GM21515 (cell line): ENCODE results near the gene MAP3K5.
A peak's percentile ranks its signal among the peaks of the same experiment; 100 is the strongest.

Source experiments
- ATAC-seq: cut with Tn5 transposase; IDR thresholded peaks from one replicate; pipeline ENCODE4 v1.9.1; 2021; ENCODE audit not compliant: unreplicated experiment

Gene MAP3K5

DNA sequence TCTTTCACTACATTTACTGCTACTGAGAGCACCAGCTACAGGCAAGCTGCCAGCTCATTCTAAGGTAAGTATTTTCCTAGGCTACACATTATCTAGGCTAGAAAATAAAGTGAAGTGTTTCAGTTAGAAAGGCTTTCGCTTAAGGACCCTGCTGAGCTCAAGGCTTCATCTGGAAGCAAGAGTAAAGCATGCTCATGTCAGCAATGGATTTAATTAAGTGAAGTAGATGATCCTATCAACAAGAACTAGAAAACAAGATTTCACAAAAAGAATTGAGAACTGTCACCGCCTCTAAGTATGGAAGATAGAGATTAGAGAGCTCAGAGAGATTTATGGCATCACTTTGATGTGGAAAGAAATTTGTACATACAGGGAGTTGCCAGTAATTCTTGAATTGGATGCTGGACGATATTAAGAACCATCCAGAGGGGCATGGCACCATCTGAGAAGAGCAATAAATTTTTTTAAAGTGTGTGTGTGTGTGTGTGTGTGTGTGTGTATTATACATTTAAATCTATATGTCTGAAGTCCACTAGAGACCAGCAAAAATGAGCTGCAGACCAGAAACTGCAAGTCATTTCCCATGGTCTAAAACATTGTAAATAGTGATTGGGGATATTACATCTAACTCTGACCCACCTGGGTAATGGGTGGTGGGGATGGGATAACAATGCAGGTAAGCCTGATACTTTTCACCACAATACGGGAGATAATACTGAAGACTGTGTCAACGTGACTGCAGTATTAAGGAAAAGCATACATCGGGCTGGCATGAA, 136.8 kb downstream of the MAP3K5 start:
- ATAC-seq = no peak

DNA sequence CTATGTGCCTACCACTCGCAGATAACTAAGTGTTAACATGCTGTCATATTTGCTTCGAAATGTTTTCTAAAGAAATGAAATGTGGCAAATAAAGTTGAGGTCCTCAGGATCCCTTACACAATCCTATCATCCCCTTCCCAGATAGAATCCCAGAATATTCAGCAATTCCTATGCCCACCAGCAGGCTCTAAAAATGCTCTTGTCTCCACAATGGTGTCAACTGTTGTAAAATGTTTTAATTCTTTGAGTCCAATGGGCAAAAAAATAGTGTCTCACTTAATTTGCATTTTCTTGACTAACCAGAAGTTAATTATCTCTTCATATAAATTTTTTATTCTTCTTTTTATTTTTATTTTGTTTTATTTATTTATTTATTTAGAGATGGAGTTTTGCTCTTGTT, 138.2 kb downstream of the MAP3K5 start:
- ATAC-seq = no peak

DNA sequence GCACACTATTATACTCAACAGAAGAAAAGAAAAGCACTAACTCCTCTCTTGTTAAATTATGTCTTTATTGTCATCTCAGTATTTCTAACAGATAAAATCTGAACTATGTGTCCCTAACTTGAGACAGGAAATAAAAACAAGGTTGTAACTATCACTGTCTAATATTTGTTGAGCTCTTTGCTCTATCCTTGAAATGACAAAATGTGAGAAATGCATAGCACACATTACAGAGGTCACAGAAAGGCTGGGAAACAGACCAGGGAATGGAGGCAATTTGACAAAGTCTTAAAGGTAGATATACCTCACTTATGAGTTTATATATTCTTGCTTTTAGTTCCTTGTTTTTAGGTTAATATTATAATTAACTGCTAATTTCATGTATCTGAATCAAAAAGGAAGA, 139.6 kb downstream of the MAP3K5 start:
- ATAC-seq = no peak

DNA sequence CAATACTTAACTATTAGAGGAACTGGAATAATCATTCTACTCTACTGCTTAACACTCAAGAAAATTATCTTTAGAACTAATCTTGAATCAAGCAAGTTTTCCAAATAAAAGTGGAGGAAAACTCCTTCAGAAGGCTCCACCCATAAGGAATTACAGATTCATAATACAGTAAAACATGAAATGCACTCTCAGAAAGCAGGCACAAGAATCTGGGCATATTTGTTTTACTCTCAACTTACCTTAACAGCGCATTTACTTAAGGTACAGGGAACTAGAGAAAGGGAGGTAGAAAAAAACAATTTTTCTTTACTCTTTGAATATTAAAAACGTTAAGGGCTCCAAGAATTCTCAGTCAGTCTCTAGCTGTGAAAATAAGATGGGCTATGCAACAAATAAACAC, 140.3 kb downstream of the MAP3K5 start:
- ATAC-seq = no peak

DNA sequence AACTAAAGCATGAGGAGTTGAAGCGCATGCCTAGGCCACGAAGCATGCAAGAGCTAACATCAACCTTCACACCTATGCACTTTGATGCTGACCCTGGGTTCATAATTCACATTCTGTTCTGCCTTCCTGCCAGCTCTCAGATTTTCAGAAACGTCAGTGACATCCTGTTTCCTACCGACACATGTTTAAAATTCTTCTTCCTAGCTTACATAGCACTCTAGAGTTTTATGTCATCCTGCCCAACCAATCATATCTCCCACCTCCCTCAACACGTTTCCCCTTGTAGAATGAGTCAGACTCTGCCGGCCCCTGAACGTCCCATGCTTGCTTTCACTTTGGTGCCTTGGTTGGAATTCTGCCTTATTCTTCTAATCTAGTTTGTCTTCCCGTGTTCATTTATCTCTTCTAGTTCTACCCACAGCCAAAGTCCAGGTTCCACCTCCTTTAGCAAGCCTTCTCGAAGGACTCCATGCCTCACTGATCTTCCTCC, 144.9 kb downstream of the MAP3K5 start:
- ATAC-seq = peak; percentile 65

DNA sequence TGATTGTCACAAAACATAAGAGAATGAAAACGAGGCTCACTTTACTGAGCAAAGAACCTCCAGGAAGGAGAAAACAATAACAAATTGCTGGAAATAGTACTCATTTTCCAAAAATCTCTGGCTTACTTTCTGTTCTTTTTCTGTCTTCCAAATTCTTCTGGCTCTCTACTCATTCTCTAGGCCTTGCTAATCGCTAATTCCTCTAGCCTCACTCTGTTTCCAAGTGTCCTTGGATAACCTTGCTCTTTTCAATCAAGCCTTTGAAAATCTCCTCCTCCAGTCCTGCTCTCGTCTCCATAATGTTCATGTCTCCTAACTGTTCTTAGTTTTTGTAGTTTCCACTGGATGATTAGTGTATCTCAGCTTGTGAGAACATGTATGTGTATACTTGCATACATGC, 145.9 kb downstream of the MAP3K5 start:
- no peak for ATAC-seq

DNA sequence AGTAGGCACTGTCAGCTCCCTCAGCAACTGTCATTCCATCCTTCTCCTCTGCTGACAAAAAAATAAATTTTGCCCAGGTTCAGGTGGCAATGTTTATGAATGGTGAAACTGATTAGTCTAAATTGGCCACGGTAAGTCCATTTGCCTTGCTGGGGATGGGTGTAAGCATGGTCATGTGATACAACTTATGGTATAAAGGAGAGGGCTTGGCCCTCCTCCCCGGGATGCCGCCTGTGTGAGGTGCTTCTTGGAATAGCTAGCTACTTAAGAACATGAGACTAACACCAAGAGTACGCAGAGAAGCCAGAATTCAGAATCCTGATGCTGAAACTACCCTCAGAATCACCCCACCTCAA, 147.7 kb downstream of the MAP3K5 start:
- no peak for ATAC-seq

DNA sequence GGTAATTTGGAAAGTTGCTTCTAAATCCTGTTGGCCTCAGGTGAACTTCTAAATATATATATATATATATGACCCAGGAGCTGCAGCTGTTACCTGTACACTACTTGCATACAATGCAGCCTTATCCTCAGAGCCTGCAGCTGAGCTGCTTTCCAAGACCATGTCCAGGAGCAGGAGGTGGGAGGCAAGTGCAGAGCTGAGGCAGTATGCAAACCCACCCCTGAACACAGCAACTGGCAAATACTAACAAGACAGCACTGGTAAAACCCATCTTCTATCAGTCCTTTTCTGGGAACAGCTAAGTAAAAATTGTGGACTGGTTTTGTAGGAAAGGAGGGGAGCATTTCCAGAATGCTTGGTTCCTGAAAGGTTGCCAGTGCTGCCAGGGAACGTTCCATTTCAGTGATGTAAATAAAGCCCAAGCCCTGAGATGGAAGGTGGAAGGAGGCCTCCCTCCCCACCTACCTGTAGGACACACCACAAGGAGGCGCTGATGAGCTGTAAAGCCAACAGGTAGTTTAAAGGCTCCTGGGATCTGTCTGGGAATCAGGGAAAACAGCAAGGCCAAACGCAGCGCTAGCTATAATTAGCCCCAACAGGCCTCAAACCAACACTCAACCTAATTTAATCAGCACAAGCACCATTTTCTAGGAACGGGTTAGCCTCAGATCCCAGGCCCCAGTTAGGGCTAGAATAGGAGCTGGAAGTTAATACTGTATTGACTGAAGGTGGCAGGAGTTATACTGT, 148.3 kb downstream of the MAP3K5 start:
- no peak for ATAC-seq

DNA sequence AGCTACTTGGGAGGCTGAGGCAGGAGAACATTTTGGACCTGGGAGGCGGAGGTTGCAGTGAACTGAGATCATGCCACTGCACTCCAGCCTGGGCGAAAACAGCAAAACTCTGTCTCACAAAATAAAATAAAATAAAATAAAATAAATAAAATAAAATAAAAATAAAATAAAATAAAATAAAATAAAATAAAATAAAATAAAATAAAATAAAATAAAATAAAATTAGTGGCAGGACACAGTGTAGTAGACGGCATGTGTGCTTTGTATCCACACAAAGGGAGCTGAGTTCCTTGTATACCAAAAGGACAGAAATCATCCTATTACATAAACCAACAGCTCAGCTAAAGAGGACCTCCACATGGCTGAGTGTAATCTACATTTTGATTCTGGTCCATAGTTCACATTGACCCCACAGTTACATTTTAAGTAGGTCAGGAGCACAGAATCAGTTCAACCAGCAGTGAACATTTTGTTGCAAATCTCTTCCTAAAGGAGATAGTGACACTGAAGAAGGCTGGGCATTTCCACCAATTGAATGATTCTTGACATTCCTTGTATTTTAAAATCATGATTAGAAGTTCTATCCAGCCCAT, 150.3 kb downstream of the MAP3K5 start:
- no peak for ATAC-seq

DNA sequence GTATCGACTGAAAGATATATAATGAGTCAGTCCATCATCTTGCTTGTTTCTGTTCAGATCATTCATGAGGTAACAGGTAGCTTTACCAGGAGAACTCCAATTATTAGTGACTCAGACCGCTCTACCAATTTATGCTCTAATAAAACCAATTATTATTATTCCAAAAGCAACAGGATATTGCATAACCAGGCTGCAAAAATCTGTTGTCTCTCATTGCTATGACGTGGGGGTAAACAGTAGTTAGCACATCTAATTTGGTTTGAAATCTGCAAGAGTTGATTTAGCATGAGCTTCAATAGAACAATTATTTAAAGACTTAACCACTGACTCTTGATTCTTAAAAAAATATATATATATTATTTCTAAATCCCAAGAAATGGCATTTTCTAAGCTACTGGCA, 151.1 kb downstream of the MAP3K5 start:
- ATAC-seq = no peak

DNA sequence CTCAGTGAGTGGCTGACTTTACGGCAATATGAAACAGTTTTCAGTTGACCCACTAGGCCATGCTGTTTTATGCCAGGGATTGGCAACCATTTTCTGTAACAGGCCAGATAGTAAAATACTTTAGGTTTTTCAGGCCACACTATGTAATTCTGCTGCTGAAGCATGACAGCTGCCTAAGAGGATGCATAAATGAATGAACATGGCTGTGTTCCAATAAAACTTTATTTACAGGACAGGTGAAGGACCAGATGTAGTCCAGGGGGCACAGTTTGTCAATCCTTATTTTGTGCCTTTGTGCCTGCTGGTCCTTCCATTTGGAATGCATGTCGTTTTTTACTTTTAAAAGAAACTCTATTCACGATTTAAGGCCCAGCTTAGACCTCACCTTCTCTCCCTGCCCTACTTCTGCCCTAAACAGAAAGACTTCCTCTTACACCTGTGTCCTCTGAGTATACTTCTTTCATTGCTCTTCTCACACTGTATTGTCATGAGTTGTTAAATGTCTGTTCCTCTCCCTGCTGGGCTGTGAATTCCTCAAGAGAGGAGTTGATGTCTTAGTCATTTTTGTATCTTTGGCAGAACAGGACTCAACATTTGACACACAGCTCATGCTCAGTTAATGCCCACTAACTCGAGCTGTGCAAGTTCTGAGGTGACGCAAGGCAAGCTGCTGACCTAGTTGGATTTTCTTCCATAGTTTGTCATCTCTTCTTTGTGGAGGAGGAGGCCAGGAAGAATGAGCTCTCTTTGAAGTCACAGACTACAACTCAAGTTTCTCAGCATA, 152.0 kb downstream of the MAP3K5 start:
- no peak for ATAC-seq

DNA sequence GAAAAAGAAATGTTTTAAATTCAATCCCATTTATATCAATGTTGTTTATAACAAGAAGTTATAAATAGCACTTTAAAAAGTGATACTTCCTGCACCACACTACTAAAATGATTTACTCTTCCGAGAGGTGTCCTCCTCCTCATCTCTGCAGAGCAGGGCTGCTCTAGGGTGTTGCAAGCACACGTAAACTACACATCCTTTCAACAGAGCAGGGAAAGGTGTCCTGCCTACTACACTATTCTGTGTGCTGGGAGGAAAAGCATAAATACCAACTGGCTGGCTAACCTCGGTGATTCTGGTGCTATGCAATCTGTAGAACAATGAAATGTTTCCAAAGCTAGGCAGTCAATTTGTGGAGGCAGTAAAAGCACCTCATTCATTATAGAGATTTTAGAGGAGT, 152.6 kb downstream of the MAP3K5 start:
- ATAC-seq = no peak

DNA sequence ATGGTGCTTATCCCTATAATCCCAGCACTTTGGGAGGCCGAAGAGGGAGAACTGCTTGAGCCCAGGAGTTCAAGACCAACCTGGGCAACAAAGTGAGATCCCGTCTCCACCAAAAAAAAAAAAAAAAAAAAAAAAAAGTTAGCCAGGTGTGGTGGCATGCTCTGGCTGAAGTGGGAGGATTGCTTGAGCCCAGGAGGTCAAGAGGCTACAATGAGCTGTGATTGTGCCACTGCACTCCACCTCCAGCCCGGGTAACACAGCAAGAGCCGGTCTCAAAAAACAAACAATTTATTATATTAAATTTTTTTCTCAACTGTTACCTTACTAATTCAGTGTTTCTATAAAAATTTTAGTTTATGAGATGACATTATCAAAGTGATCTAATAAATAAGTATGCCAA, 156.7 kb downstream of the MAP3K5 start:
- no peak for ATAC-seq

DNA sequence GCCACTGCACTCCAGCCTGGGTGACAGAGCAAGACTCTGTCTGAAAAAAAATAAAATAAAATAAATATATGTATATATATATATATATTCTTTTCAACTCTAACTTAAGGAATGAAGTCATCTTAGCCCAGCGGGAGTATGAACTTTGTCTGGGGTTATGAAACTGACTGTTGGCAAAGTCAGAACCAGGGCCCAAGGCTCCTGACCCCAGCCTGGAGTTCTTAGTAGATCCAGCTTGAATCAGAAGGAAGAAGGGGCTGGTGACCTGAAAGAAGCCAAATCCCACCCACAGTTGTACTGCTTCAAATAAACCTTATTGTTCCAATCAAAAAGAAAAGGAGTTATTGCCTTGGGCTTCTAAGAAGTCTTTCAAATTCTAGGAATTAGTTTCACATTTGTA, 158.9 kb downstream of the MAP3K5 start:
- ATAC-seq = no peak

DNA sequence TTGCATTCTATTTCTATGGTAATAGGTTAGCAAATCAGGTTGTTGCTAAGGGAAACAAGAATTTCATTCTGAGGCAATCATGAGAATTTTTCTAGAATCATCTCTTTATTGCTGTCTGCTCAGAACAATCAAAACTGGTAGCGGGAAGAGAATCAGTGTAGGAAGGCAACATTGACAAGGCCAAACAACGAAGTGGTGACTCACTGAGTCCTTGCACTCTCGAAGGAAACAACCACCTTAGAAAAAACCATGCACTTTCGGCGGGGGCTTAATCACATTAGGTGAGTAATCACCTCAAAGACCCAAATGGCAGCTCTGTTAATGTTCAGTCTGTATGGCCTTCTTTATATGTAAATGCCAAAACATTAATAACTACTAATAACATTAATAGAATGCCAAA, 163.3 kb downstream of the MAP3K5 start:
- no peak for ATAC-seq

DNA sequence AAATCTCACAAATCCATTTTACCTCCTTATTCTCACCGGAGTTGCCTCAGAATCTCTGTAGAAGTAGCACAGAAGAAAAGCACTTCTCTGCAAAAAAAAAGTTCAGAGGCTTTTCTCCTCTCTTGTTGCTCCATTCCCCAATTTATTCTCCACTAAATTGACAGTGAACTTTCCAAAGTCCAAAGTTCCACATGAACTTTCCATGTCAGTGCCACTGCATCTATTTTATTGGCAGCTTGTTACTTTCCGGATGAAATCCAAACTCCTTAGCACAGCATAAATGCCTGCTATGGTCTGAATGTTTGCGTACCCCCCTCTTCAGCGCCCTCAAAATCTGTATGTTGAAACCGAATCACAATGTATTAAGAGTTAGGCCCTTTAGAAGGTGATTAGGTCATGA, 165.1 kb downstream of the MAP3K5 start:
- ATAC-seq = no peak

DNA sequence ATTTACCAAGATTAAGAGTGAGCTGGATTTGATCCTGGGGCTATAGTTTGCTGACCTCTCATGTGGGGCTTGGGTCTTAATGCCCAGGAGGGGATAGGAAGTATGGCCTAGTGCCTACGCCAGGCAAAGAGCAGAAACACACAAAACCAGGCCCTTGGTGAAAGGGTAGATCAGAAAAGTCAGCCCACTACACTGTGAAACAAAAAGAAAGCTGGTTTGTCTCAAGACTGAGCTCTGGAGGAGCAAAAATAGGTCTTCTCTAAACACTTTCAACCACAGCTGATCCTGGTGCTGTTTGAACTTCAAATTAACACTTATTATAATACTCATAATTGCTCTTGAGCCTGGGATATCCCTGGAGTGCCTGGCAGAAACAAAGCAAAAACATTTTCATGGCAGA, 167.0 kb downstream of the MAP3K5 start:
- ATAC-seq = no peak

DNA sequence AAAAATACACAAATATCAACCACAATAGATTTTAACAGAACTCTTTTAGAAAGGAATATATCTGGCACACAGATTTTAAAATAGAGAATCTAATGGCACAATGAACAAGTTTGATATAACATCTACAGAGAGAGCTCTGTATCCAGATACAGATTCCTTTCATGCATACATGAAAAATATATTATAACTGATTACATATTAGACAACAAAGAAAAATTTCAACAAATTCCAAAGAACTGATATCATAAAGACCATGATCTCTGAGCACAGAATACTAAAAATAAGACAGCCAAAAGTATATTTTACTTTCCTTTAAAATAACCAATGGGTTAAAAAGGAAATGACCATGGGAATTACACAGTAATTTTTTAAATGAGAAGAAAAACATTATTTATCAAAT, 167.9 kb downstream of the MAP3K5 start:
- ATAC-seq = no peak

DNA sequence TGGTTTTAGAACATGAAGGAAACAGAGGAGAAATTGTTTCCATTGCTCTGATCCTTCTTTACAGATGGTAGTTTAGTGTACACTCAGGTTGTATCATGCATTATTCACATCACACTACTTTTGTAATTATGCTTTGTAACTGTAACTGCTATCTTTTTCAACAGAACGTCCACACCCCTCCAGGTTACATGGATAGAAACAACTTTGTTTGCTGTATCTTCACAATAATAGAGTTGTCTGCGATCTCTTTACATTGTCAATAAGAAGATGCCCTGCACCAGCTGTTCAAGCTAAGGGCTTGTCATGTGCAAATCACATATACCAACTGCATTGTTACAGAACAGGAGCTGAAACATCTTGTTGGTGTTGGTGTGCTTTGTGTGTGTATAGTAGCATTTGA, 174.2 kb downstream of the MAP3K5 start:
- ATAC-seq = no peak

DNA sequence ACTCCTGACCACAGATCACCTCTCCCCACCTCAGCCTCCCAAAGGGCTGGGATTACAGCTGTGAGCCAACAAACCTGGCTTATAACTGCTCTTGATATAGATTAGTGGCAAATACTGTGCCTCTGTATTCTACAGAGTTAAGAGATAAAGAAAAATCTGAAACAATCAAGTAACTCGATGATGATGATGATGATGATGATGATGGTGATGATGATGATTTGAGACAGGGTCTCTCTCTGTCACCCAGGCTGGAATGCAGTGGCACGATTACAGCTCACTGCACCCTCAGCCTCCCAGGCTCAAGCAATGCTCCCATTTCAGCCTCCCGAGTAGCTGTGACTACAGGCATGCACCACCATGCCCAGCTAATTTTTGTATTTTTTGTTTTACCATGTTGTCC, 175.8 kb downstream of the MAP3K5 start:
- no peak for ATAC-seq

DNA sequence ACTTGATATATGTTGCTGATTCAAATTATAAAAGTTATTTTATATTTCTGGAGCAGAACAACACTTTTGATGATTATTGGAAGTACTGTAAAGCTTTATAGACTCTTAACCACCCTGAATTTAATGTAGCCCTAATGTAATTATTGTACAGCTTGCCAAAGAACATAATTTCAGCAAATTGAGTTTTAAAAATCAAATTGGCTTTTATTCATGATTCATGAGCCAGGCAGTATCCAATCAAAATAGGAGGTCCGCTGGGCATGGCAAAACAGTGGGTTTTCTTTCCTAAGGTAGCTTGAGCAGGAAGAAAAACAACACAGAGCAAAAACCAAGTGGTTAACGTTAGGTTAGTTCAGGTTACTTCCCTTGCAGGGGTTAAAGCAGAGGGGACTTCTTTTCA, 177.3 kb downstream of the MAP3K5 start:
- ATAC-seq = no peak
